HL-60/S4 treated with phorbol 12-myristate 13-acetate at 8.2 ng/mL for 4 days and 3 days (cell line): ENCODE data around the gene RMDN2.
"Not testable (repeated sequence)": the region's sequence is repeated elsewhere in the genome, so short reads cannot be mapped to it uniquely, and the experiment has no call there.

ENCODE experiments used
- in situ Hi-C: fragments of 300-500 bp; cut with MboI; formaldehyde crosslinking; loops from 2 replicates; pipeline ENCODE4 v1.15.0; 2022; ENCODE audit warnings: low sequenced_read_pairs

The RMDN2 gene

GRCh38 chr2:37930392-37930791, 5.3 kb downstream of the RMDN2 start:
- in situ Hi-C loops: not testable (repeated sequence)

GRCh38 chr2:37932873-37933272, 7.8 kb downstream of the RMDN2 start:
- in situ Hi-C loops: not testable (repeated sequence)

GRCh38 chr2:37934591-37935513, 9.8 kb downstream of the RMDN2 start:
- in situ Hi-C loops: no loop called here

GRCh38 chr2:37937568-37937967, 12.5 kb downstream of the RMDN2 start:
- in situ Hi-C loops: not testable (repeated sequence)

GRCh38 chr2:37941267-37941666, 16.2 kb downstream of the RMDN2 start:
- in situ Hi-C loops: not testable (repeated sequence)

GRCh38 chr2:37944268-37944667, 19.2 kb downstream of the RMDN2 start:
- in situ Hi-C loops: no loop called here

GRCh38 chr2:37947306-37947705, 22.2 kb downstream of the RMDN2 start:
- in situ Hi-C loops: no loop called here

GRCh38 chr2:37962018-37962739, 37.1 kb downstream of the RMDN2 start:
- in situ Hi-C loops: not testable (repeated sequence)

GRCh38 chr2:37962740-37963121, 37.6 kb downstream of the RMDN2 start:
- in situ Hi-C loops: not testable (repeated sequence)

- in situ Hi-C loops: not testable (repeated sequence)
Measured at GRCh38 chr2:37963901-37964300, 38.8 kb downstream of the RMDN2 start.

GRCh38 chr2:37966326-37966725, 41.2 kb downstream of the RMDN2 start:
- in situ Hi-C loops: no loop called here

- in situ Hi-C loops: no loop called here
Measured at GRCh38 chr2:37969731-37970130, 44.6 kb downstream of the RMDN2 start.

- in situ Hi-C loops: no loop called here
Measured at GRCh38 chr2:37971971-37972370, 46.9 kb downstream of the RMDN2 start.

GRCh38 chr2:37973615-37974353, 48.7 kb downstream of the RMDN2 start:
- in situ Hi-C loops: no loop called here

GRCh38 chr2:37975808-37976207, 50.7 kb downstream of the RMDN2 start:
- in situ Hi-C loops: no loop called here

- in situ Hi-C loops: no loop called here
Measured at GRCh38 chr2:37976411-37976810, 51.3 kb downstream of the RMDN2 start.

GRCh38 chr2:37982147-37982582, 57.1 kb downstream of the RMDN2 start:
- in situ Hi-C loops: loop anchor here (10.0 kb wide), 1 partner anchor 293 kb away; no protein-coding TSS in a partner anchor

- in situ Hi-C loops: loop anchor here (10.0 kb wide), 1 partner anchor 292 kb away; no protein-coding TSS in a partner anchor
Measured at GRCh38 chr2:37982847-37983246, 57.8 kb downstream of the RMDN2 start.

- in situ Hi-C loops: loop anchor here (10.0 kb wide), 1 partner anchor 291 kb away; no protein-coding TSS in a partner anchor
Measured at GRCh38 chr2:37983719-37984118, 58.6 kb downstream of the RMDN2 start.

GRCh38 chr2:37984176-37984575, 59.1 kb downstream of the RMDN2 start:
- in situ Hi-C loops: loop anchor here (10.0 kb wide), 1 partner anchor 291 kb away; no protein-coding TSS in a partner anchor

- in situ Hi-C loops: loop anchor here (10.0 kb wide), 1 partner anchor 290 kb away; no protein-coding TSS in a partner anchor
Measured at GRCh38 chr2:37984589-37984988, 59.5 kb downstream of the RMDN2 start.
